GM19395 (cell line): ENCODE data around the gene LGSN.
"Not testable (repeated sequence)": the region's sequence is repeated elsewhere in the genome, so short reads cannot be mapped to it uniquely, and the experiment has no call there.

Experiments used
- ATAC-seq: cut with Tn5 transposase; IDR thresholded peaks from one replicate; pipeline ENCODE4 v1.9.1; 2021; ENCODE audit warnings: mild to moderate bottlenecking, moderate library complexity; ENCODE audit not compliant: unreplicated experiment

Gene LGSN

DNA sequence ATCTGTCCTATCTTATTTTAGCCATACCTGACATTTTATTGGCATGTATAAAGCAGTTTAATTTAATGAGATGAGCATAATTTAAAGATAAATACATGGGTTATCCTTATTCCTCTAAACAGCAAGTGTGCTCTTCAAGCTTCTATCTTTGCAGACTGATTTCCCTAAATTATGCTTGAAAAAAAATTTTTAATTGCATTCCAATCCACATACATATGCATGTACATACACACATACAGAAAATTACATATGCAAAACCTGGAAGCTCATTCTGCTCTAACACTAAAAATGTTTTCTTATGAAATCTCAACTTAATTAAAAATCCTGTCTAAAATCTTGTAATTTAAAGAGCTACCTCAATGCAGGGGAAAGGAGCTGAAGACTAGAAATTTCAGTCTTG, 73.2 kb downstream of the LGSN start:
- ATAC-seq, result no peak

DNA sequence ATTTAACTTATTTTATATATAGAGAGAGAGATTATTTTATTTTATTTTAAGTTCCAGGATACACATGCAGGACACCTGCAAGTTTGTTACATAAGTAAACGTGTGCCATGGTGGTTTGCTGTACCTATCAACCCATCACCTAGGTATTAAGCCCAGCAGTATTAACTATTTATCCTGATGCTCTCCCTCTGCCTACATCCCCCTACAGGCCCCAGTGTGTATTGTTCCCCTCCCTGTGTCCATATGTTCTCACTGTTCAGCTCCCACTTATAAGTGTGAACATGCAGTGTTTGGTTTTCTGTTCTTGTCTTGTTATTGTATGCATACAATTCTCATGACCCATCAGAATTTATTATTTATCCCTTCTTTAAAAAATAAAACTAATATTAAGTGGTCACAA, 73.9 kb downstream of the LGSN start:
- ATAC-seq, result peak; percentile 77

DNA sequence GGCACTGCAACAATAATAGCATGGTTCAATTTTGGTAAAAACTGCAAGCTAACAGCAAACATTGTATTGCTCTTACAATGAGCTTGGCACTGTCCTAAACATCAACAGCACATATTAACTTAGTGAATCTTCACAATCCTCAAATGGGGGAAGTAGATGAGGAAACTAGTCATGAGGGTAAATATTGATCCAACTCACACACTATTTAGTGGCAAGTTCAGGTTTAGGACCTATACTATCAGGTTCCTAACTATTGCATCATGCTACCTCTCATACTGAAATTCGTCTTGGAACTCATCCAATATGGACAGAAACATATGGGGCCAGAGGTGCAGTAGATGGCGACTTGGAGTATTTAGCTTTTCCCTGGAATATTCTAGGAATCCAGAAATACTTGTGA, 74.4 kb downstream of the LGSN start:
- ATAC-seq, result no peak

DNA sequence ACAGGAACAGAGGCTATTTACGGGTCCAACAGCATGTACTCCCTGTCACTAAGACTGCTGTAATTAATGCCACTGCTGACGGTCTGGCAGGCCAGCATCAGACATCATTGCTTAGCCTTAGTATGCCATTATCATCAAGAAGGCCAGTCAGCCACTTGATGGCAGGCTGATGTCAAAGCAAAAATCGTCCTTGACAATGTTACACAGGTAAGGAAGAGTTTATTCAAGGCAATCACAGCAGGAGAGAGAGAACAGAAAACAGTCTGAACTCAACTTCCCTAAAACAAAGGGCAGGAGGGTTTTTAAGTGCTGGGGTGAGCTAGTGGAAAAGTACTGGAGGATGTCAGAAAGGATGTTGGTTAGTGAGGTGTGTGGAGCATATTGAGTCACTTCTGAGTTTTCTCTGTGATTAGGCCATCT, 83.4 kb downstream of the LGSN start:
- peak; percentile 91 for ATAC-seq

- ATAC-seq, result not testable (repeated sequence)
Observed at GRCh38 chr6:63230511-63230910, 89.3 kb downstream of the LGSN start.

DNA sequence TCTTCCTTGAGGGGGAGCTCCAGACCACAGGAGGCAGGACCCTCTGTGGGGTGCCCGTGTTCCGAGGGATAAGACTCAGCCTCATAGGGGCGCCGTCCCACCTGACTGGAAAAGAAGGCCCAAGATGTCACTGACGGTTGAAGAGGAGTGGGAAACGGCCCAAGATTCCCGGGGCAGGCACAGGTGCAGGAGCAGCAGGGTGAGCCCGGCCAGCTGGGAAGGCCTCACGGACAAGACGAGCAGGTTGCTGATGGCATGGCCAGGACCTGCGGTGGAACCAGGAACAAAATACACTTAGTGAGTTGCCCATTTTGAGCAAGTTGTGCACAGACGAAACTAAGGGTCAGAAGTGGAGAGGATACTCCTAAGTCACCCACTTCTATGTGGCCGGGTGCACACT, 89.8 kb downstream of the LGSN start:
- not testable (repeated sequence) for ATAC-seq

DNA sequence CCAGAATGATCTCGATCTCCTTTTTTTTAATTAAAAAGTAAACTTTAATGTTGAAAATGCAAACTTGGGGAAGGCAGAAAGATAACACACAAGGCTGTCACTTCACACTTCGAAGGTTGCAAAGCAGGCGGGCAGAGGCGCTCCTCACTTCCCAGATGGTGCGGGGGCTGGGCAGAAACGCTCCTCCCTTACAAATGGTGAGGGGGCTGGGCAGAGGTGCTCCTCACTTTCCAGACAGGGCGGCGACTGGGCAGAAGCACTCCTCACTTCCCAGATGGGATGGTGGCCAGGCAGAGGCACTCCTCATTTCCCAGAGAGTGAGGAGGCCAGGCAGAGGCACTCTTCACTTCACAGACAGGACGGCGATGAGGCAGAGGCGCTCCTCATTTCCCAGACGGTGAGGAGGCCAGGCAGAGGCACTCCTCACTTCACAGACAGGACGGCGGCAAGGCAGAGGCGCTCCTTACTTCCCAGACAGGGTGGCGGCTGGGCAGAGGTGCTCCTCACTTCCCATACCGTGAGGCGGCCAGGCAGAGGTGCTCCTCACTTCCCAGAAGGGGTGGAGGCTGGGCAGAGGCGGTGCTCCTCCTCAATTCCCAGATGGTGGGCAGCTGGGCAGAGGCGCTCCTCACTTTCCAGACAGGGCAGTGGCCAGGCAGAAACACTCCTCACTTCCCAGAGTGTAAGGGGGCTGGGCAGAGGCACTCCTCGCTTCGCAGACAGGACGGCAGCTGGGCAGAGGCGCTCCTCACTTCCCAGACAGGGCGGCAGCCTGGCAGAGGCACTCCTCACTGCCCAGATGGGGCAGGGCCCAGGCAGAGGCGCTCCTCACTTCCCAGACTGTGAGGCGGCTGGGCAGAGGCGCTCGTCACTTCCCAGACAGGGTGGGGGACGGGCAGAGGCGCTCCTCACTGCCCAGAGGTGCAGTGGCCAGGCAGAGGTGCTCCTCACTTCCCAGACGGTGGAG, 91.6 kb downstream of the LGSN start:
- not testable (repeated sequence) for ATAC-seq

DNA sequence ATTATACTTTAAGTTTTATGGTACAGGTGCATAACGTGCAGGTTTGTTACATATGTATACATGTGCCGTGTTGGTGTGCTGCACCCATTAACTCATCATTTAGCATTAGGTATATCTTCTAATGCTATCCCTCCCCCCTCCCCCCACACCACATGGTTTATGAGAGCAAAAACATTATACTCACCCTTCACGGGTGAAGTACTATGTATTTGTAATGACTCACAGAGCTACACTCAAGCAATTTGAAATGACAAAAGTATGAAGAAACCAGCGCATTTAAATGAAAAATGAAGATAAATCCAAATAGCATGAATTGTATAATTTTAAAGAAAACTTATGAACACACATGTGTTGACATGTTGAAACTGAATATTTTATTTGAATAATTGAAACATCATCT, 93.8 kb downstream of the LGSN start:
- ATAC-seq, result not testable (repeated sequence)
